SK-N-SH treated with all-trans-retinoic acid at 6 μM for 48 hours (cell line): ENCODE measurements around the gene CDH26.

ENCODE experiments used
- ATAC-seq: fragments of 200-7000 bp; cut with Tn5 transposase; 3 replicates; pipeline ENCODE4 v1.9.1; 2020; ENCODE audit warnings: mild to moderate bottlenecking, moderate library complexity
- ARNTL ChIP-seq: fragments of 450-650 bp; formaldehyde crosslinking; IDR thresholded peaks from 2 replicates; pipeline ENCODE4 v1.5.0; 2020; ENCODE audit warnings: low read depth, mild to moderate bottlenecking, moderate library complexity, borderline replicate concordance
- BACH2 ChIP-seq: fragments of 250-450 bp; sonication (Bioruptor Pico); IDR thresholded peaks from 2 replicates; pipeline ENCODE4 v1.9.0; 2021; ENCODE audit warnings: mild to moderate bottlenecking, borderline replicate concordance
- CREB5 ChIP-seq: fragments of 250-450 bp; sonication (Bioruptor Pico); IDR thresholded peaks from 2 replicates; pipeline ENCODE4 v1.5.1; 2020; ENCODE audit warnings: low read depth, mild to moderate bottlenecking, moderate library complexity
- CSDC2 ChIP-seq: fragments of 250-450 bp; sonication (Bioruptor Pico); IDR thresholded peaks from 2 replicates; pipeline ENCODE4 v1.5.0; 2020; ENCODE audit warnings: mild to moderate bottlenecking, moderate library complexity
- CSRNP3 ChIP-seq: fragments of 250-450 bp; sonication (Bioruptor Pico); IDR thresholded peaks from 2 replicates; pipeline ENCODE4 v1.5.1; 2021; ENCODE audit warnings: mild to moderate bottlenecking, moderate library complexity
- ESRRG ChIP-seq: fragments of 250-450 bp; sonication (Bioruptor Pico); IDR thresholded peaks from 2 replicates; pipeline ENCODE4 v1.6.1; 2021; ENCODE audit warnings: mild to moderate bottlenecking
- GLIS3 ChIP-seq: fragments of 250-450 bp; sonication (Bioruptor Pico); IDR thresholded peaks from 2 replicates; pipeline ENCODE4 v1.5.0; 2020; ENCODE audit warnings: mild to moderate bottlenecking, moderate library complexity
- ISL1 ChIP-seq: fragments of 250-450 bp; sonication (Bioruptor Pico); IDR thresholded peaks from 2 replicates; pipeline ENCODE4 v2.1.2; 2022; ENCODE audit warnings: mild to moderate bottlenecking, moderate library complexity
- PATZ1 ChIP-seq: fragments of 250-450 bp; sonication (Bioruptor Pico); IDR thresholded peaks from 2 replicates; pipeline ENCODE4 v1.8.0; 2020; ENCODE audit warnings: mild to moderate bottlenecking, moderate library complexity, borderline replicate concordance
- POU6F1 ChIP-seq: fragments of 250-450 bp; sonication (Bioruptor Pico); IDR thresholded peaks from 2 replicates; pipeline ENCODE4 v1.8.0; 2021; ENCODE audit warnings: low read depth, mild to moderate bottlenecking, moderate library complexity, borderline replicate concordance
- PPARA ChIP-seq: fragments of 250-450 bp; sonication (Bioruptor Pico); IDR thresholded peaks from 2 replicates; pipeline ENCODE4 v1.5.0; 2020; ENCODE audit warnings: mild to moderate bottlenecking, borderline replicate concordance
- RARB ChIP-seq: fragments of 250-450 bp; sonication (Bioruptor Pico); IDR thresholded peaks from 2 replicates; pipeline ENCODE4 v1.8.0; 2021; ENCODE audit warnings: mild to moderate bottlenecking, moderate library complexity
- TCF4 ChIP-seq: fragments of 250-450 bp; sonication (Bioruptor Pico); IDR thresholded peaks from 2 replicates; pipeline ENCODE4 v1.8.0; 2021; ENCODE audit warnings: mild to moderate bottlenecking, moderate library complexity, borderline replicate concordance
- TOX ChIP-seq: fragments of 250-450 bp; sonication (Bioruptor Pico); IDR thresholded peaks from 2 replicates; pipeline ENCODE4 v1.8.0; 2021; ENCODE audit warnings: mild to moderate bottlenecking, moderate library complexity, borderline replicate concordance
- ZC3H10 ChIP-seq: fragments of 250-450 bp; sonication (Bioruptor Pico); IDR thresholded peaks from 2 replicates; pipeline ENCODE4 v1.5.1; 2021; ENCODE audit warnings: mild to moderate bottlenecking, moderate library complexity
- ZFP3 ChIP-seq: fragments of 250-450 bp; sonication (Bioruptor Pico); IDR thresholded peaks from 2 replicates; pipeline ENCODE4 v1.5.0; 2020; ENCODE audit warnings: mild to moderate bottlenecking, moderate library complexity
- ZNF565 ChIP-seq: fragments of 450-650 bp; formaldehyde crosslinking; conservative IDR thresholded peaks from 2 replicates; pipeline ENCODE4 v1.5.0; 2020; ENCODE audit warnings: low read depth, mild to moderate bottlenecking, moderate library complexity
- ZNF70 ChIP-seq: fragments of 450-650 bp; formaldehyde crosslinking; IDR thresholded peaks from 2 replicates; pipeline ENCODE4 v1.5.0; 2020; ENCODE audit warnings: mild to moderate bottlenecking, moderate library complexity

CDH26 gene

GRCh38 chr20:59958123-59958522, at the start of gene CDH26:
TSS of gene CDH26 (plus strand) at chr20:59958423. CDS start at chr20:59958727, 304 bp downstream.
- TF ChIP-seq CREB5 (CRISPR knock-in tag) (no peak), BACH2 (no peak), PPARA (no peak), ZC3H10 (CRISPR knock-in tag) (no peak), ESRRG (CRISPR knock-in tag) (no peak), RARB (CRISPR knock-in tag) (no peak), TCF4 (CRISPR knock-in tag) (no peak), PATZ1 (no peak), POU6F1 (CRISPR knock-in tag) (no peak), ZFP3 (CRISPR knock-in tag) (no peak), CSDC2 (CRISPR knock-in tag) (no peak), TOX (no peak)

GRCh38 chr20:59908855-59909254, 49.4 kb upstream of the CDH26 start:
- no peak for ATAC-seq
- no peak for TF ChIP-seq BACH2
- no peak for TF ChIP-seq RARB (CRISPR knock-in tag)
- no peak for TF ChIP-seq ZC3H10 (CRISPR knock-in tag)
- TF ChIP-seq TCF4 (CRISPR knock-in tag), result no peak
- no peak for TF ChIP-seq ZNF565 (CRISPR knock-in tag)
- TF ChIP-seq ZNF70 (CRISPR knock-in tag), result no peak
- TF ChIP-seq CSDC2 (CRISPR knock-in tag), result no peak
- TF ChIP-seq GLIS3 (CRISPR knock-in tag), result no peak
- TF ChIP-seq CSRNP3, result no peak
- no peak for TF ChIP-seq PATZ1
- no peak for TF ChIP-seq TOX
- no peak for TF ChIP-seq ISL1 (CRISPR knock-in tag)

More at GRCh38 chr20:59958123-59958522, at the start of gene CDH26:
- ATAC-seq, result no peak

GRCh38 chr20:59911041-59911440, 47.2 kb upstream of the CDH26 start:
- no peak for ATAC-seq
- no peak for TF ChIP-seq CREB5 (CRISPR knock-in tag)
- no peak for TF ChIP-seq RARB (CRISPR knock-in tag)
- no peak for TF ChIP-seq CSDC2 (CRISPR knock-in tag)
- TF ChIP-seq ARNTL (CRISPR knock-in tag), result no peak
- no peak for TF ChIP-seq PATZ1
